HG03095 (cell line): Measurements from ENCODE around the gene BMP2.

Experiments used
- ATAC-seq: cut with Tn5 transposase; IDR thresholded peaks from one replicate; pipeline ENCODE4 v1.9.1; 2021; ENCODE audit warnings: moderate library complexity; ENCODE audit not compliant: unreplicated experiment

The BMP2 gene

GRCh38 chr20:6767536-6768227 lies at the start of gene BMP2:
Gene BMP2, plus strand, starts transcription at chr20:6767686. Its CDS starts 2,441 bp downstream, at chr20:6770127.
- ATAC-seq, result no peak

GRCh38 chr20:6718662-6719368 lies 48.7 kb upstream of the BMP2 start:
- no peak for ATAC-seq

DNA sequence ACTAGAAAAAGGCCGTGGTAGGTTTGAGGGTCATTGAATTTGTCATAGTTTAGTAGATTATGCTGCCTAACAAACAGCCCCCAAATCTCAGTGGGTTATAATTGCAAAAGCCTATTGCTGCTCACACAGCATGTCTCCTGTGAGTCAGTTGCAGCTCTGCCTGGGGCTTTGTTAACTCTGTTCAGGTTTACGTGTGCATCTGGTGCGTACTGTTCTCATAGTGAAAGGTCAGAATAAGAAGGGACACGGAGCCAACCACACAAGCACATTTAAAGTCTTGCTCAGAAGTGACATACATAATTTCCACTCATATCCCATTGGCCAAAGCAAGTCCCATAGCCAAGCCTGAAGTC lies 48.1 kb upstream of the BMP2 start:
- no peak for ATAC-seq

DNA sequence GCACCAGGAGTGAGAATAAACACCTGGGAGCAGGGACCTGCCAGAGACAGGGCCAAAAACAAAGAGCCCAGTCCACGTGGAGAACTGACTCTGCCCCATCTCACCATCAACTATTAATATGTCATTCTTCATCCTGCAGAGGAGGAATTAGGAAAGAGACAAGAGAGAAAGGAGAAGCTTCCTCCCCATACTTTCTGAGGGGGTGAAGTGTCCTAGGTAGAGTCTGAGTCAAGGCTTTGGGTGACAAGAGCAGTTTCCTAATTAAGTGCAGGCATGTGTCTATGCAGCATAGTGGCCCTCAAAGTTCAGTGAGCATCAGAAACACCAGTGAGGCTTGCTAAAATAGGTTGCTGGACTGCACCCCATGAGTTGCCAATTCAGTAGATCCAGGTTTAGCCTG lies 40.7 kb upstream of the BMP2 start:
- no peak for ATAC-seq

- ATAC-seq, result no peak
Observed at GRCh38 chr20:6730672-6731328, 36.7 kb upstream of the BMP2 start.

DNA sequence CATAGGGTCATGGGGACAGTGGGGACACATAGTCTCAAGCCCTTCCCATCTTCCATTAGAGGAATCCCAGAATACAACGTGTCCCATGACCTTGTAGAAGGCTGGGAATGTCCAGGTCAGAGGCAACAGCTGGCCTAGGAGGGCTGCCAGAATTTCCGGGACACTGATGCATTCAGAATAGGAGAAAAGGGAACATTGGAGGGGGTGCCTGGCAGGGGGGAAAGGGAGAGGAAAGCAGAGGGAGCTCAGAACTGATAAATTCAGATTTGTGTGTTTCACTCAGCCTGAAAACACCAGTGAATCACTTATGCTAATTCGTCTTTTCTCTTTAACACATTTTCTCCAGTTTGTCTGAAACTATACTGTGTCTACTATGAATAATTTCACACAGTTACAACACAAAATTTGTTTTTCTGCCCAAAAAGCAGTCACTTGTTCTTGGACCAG lies 35.5 kb upstream of the BMP2 start:
- no peak for ATAC-seq

DNA sequence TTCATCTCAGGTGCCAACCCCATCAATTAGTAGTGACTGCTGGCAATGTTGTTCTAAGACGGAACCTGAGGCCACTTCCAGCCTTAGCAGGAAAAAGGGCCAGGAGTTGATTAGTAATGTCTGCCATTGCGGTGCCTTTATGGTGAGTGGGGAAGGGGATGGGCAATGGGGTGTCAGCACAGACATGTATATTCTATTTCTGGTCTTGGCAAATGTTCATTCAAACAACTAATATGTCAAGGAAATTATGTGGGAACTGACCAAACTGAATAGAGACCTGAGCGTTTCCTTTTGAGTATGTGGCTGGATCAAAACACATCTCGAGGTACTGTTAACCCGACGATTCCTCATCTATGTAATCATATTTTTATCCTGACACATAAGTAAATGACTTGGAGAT lies 34.6 kb upstream of the BMP2 start:
- ATAC-seq, result no peak

DNA sequence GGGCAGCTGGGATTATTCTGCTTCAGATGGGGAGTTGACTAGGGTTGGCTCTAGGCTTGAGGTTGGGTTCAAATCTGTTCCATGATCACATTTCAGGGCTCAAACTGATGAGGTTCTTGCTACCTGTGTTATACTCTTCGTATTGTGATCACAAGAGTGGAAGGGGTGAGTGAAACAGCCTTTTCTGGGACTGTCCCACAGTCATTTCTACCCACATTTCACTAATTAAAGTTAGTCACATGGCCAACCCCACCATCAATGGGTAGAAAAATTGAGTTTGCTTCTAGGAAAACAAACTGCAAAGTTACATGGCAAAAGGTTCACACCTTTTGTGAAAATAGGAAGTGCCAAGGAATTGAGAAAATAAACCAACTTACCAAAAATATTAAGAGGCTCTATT lies 33.5 kb upstream of the BMP2 start:
- no peak for ATAC-seq

DNA sequence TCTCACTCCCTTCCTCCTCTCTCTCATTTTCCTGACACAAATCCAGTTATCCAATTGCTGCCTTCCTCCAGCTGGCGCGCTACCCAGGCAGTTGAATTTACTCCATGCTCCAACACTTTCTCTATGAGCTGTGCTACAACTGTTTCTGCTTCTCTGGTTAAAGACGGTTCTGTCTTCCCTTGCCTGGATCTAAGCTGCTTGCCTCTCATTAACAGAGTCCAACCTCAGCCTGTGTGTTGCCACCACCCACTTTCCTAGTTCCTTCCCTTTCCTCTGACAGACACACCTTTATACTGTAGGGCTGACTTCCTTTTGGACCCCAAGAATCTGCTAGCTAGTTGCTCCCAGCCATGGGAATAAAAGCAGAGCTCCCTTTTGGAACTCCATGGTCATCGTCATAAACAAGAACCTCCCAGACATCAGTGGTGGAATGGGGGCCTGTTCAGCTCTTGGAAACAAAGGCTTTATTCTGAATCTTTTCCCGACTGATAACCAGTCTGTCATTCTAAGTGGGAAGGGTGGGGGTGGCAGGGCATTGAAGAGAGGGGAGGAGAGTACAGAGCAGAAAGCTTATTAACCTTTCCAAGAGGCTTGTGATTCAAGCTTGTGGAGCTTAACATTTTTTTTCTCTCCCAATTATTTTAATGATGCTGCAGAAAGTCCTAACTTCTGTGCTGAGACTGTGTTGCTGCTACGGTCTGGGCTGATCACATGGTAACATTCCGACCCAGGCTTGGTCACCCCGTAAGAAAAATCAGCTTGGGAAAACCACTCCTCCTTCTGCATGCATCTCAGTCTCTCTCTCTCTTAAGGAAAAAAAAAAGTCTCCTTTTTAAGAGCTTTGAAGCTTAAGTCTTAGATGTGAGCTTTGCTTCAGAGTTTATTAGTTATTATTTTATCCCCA lies 31.3 kb upstream of the BMP2 start:
- no peak for ATAC-seq

DNA sequence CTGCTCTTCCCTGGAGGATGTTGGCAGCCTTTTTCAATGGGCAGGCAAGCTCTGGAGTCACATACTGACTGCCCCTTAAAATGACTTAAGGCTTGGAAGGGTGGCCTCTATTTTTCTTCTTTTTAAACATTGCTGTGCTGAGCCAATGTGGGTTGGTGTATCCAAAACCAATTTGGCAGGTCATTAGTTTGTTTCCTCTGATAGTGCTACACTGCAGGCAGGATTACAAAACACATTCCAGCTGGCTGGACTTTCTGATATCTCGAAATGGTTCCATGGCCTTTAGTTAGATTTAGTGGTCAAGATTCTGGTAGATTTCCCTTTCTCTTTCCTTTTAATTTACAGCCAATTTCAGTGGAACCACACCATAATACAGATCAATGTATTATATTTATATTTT lies 28.1 kb upstream of the BMP2 start:
- ATAC-seq, result no peak

- no peak for ATAC-seq
Observed at GRCh38 chr20:6740096-6740495, 27.4 kb upstream of the BMP2 start.

DNA sequence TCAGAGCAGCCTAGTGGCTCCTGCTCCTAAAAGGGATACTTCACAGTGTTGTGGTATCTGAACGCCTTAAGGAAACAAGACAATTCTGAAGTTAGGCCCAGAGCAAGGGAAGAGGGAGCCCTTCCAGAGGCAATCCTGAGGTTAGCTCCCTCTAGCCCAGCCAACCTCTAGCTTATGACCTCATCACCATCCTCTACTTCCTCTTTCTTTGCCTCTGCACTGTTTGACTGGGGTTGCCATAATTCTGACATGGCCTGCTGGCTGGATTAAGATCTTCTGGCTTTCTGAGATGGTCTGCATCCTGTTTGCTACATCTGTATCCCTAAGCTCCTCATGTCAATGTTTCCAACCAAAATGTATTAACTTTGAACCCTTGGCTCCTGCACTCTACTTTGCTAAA lies 23.3 kb upstream of the BMP2 start:
- no peak for ATAC-seq

DNA sequence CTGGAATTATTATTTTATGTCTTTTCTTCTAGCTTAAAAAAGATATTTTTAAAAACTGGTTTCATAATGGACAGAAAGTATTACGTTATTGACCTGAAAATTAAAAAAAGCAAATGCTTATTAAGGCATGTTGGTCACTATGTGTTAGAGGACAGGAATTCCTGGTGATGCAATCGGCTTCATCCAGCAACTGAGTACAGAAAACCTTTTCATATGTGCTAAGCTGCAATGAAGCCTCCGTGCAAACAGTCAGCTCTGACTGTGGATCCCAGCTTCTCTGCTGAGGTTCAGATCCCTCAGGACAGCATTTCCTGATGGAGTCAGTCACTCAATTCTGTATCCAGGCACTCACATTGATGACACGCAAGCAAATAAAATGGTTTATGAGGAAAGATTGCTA lies 22.7 kb upstream of the BMP2 start:
- ATAC-seq, result no peak

DNA sequence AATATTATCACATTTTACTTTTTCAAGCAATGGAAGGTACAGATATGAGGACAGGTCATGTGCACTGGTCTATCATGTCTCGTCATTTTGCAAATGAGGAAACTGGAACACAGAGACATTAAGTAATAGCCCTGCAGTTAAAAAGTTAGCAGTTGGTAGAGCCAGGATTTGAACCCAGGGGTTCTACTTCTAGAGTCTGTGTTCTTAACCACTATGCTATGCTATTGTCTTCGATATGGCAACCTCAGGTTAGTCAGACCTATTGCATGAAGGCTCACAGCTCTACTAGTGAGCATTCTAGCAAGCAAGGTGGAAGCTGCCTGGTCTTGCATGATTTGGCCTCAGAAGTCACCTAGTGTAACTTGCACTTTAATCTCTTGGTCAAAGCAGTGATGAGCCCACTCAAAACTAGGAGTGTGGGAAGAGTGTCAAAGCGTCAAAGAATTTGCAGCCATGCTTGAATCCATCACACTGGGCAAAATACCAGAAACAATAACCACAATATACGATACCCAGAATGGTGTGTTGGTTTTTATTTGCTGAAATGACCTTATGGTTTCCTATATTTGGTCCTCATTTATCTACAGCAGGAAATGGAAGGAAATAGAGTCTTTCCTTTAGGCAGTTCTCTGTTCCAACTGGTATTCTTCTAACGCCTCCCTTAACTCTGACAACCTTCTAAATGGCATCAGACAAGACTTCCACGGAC lies 20.4 kb upstream of the BMP2 start:
- ATAC-seq, result no peak

DNA sequence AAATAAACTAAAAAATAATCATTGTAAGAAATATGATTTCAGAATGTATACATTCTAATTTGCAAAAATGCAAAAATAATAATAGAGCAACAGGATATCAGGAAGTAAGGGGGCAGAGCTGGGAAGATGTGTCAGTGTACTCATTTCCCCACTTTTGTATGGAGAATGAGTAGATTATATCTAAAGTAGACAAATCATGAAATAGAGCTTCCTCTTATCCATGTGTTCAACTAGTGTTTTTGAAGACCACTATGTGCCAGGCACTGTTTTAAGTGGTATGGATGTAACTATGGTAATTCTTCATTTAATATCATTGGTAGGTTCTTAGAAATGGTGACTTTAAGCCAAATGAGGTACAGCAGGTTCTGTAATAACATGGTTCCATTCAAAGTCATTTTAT lies 17.0 kb upstream of the BMP2 start:
- no peak for ATAC-seq

GRCh38 chr20:6756693-6757595 lies 10.5 kb upstream of the BMP2 start:
- ATAC-seq, result no peak

- no peak for ATAC-seq
Observed at GRCh38 chr20:6764619-6765018, 2.9 kb upstream of the BMP2 start.

DNA sequence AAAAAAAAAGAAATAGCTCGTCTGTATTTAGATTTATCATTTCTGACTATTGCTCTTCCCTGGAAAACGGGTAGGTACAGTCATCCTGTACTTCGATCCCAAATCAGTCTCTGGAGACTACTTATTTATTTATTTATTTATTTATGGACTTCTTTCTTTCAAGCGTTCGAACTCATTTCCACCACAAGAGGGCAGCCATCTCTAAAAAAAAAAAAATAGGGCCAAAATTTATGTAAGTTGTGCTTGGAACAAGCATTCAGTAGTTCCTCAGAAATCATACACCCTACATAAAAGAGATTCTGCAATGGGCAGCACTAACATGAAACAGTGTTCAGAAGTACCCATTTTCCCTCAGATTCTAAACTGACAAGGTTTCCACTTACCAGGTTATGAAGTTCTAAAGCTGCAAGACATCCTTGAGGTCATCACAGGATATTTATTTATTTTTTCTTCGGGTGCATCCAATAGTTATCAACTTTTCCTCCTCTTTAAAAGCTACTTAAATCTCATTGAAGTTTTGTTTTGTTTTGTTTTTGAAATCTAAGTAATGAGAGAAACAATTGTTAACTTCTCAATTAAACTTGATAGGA lies 1.9 kb upstream of the BMP2 start:
- ATAC-seq, result no peak

DNA sequence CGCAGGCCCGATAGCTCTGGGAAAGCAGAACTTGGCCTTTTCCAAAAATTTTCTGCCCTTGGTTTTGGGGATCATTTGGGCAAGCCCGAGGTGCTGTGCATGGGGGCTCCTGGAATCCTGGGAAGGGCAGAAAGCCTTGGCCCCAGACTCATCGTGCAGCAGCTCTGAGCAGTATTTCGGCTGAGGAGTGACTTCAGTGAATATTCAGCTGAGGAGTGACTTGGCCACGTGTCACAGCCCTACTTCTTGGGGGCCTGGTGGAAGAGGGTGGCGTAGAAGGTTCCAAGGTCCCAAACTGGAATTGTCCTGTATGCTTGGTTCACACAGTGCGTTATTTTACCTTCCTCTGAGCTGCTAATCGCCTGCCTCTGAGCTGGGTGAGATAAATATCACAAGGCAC lies 1.1 kb upstream of the BMP2 start:
- ATAC-seq, result no peak
